AG04449 (cell line): ENCODE measurements around the gene RER1.

Source experiments
- CTCF ChIA-PET: fragments of 350-600 bp; formaldehyde crosslinking; extraction: SDS; loops from one replicate; lab custom pipeline; 2021; ENCODE audit warnings: antibody characterized with exemption; lab: Yijun Ruan, JAX
- POLR2A ChIA-PET: fragments of 400-600, 350-600 bp; formaldehyde crosslinking; extraction: SDS; loops from one replicate; lab custom pipeline; 2020; ENCODE audit warnings: antibody characterized with exemption, inconsistent platforms; lab: Yijun Ruan, JAX
- DNase-seq: peaks from one replicate; pipeline ENCODE4 v3.0.0-alpha.2; 2010; ENCODE audit warnings: low read depth, low spot score
- H3K4me3 ChIP-seq: 2 replicates; pipeline ENCODE4 v1.5.1; 2011; ENCODE audit warnings: low read depth, mild to moderate bottlenecking, control low read depth, low read length
- TF ChIP-seq, protein P1 (sequence below): IDR thresholded peaks from one replicate; pipeline ENCODE4 v1.5.1; 2011; ENCODE audit warnings: mild to moderate bottlenecking, moderate library complexity, low read length, control low read depth, inconsistent platforms; ENCODE audit not compliant: insufficient read depth; ENCODE audit errors: missing control alignments

Gene RER1

DNA sequence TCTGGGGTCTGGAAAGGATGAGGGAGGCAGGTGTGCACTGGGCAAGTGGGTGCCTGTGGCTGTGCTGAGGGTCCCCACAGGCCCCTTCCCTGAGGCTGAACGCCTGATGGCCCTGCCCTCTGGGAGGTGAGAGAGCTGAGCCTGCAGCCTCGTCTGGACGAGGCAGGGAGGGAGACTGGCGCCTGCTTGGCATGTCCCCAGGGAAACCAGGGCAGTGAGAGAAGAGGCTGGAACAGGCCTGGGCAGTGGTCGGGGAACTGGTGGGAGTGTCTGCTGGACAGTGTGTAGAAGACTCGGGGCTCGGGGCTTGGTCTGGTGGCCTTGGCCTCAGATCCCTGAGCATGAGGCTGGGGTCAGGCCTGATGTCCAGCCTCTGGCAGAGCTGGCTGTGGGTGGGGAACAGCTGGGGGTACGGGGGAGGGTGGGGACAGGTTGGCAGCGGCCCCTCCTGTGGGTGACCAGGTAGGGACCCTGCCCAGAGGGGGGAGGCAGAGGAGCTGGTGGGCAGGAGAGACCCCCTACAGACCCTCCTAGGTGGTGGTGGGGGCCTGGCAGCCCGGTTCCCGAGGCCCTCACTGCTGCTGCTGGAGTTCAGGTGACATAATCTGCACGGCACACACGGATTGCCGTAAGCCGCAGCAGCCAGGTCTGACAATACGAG lies 53.7 kb downstream of the RER1 start:
- H3K4me3 ChIP-seq = no peak overlapping the region
- no peak for DNase-seq
- ChIA-PET CTCF (interaction anchor here (0.8 to 1.2 kb wide), 2 partner anchors 11 to 102 kb away, joined by 3 read pairs; no protein-coding TSS in a partner anchor), POLR2A (no interaction called here)
- TF ChIP-seq, protein P1, sequence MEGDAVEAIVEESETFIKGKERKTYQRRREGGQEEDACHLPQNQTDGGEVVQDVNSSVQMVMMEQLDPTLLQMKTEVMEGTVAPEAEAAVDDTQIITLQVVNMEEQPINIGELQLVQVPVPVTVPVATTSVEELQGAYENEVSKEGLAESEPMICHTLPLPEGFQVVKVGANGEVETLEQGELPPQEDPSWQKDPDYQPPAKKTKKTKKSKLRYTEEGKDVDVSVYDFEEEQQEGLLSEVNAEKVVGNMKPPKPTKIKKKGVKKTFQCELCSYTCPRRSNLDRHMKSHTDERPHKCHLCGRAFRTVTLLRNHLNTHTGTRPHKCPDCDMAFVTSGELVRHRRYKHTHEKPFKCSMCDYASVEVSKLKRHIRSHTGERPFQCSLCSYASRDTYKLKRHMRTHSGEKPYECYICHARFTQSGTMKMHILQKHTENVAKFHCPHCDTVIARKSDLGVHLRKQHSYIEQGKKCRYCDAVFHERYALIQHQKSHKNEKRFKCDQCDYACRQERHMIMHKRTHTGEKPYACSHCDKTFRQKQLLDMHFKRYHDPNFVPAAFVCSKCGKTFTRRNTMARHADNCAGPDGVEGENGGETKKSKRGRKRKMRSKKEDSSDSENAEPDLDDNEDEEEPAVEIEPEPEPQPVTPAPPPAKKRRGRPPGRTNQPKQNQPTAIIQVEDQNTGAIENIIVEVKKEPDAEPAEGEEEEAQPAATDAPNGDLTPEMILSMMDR = no peak

DNA sequence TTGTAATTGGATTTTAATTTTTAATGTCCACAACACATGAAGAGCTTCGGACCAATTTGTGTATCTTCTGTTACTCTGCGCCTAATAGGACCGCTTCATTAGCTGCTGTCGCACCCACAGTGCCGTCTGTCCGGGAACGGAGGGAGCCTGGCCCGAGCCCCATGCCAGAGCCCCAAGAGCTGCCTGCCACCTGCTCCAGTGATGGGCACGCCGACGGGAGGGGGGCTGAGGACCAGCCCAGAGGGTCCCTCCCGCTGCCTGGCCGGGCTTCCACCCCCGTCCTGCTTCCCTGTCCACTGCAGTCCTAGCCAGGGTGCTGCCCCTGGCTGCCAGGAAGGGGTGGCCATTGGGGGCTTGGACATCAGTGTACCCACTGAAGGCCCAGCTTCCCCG lies 54.2 kb downstream of the RER1 start:
- H3K4me3 ChIP-seq = no peak overlapping the region
- ChIA-PET POLR2A (no interaction called here), CTCF (interaction anchor here (0.8 to 1.7 kb wide), 3 partner anchors 11 to 101 kb away, joined by 3 to 4 read pairs (median 3); no protein-coding TSS in a partner anchor)
- DNase-seq = no peak
- TF ChIP-seq, protein P1 = no peak

DNA sequence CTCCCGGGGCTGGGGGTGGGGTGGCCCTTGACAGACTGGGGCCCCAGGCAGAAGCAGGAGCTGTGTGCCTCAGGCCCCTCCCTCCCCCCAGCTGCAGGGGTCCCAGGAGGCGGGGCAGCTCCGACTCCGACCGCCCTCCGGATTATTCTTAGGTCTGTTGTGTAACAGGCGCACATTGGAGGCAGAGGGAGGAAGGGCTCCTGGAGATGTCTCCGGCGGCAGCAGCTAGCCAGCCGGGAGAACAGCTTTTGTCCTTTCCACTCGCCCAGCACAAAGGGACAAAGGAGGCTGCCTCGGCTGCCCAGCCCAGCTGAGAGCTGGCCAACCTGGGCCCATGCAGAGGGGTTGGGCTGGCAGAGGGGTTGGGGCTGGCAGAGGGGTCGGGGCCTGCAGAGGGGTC lies 54.8 kb downstream of the RER1 start:
- H3K4me3 ChIP-seq = no peak overlapping the region
- POLR2A ChIA-PET = no interaction called here

GRCh38 chr1:2446861-2447260 lies 55.2 kb downstream of the RER1 start:
- no peak overlapping the region for H3K4me3 ChIP-seq
- TF ChIP-seq, protein P1 = no peak
- POLR2A ChIA-PET = no interaction called here
- DNase-seq = no peak
- CTCF ChIA-PET = interaction anchor here (1.3 to 1.7 kb wide), 2 partner anchors 32 to 102 kb away, joined by 3 to 4 read pairs; no protein-coding TSS in a partner anchor

More for the DNA sequence above, 54.8 kb downstream of the RER1 start:
- TF ChIP-seq, protein P1 = no peak
- no peak for DNase-seq
- CTCF ChIA-PET = interaction anchor here (1.2 to 1.7 kb wide), 3 partner anchors 32 to 102 kb away, joined by 3 to 4 read pairs (median 3); no protein-coding TSS in a partner anchor

GRCh38 chr1:2447276-2448097 lies 55.8 kb downstream of the RER1 start:
- DNase-seq = no peak
- ChIA-PET POLR2A (no interaction called here), CTCF (interaction anchor here (1.3 to 1.7 kb wide), 2 partner anchors 33 to 101 kb away, joined by 3 to 4 read pairs; no protein-coding TSS in a partner anchor)
- TF ChIP-seq, protein P1 = no peak
- H3K4me3 ChIP-seq = no peak overlapping the region

DNA sequence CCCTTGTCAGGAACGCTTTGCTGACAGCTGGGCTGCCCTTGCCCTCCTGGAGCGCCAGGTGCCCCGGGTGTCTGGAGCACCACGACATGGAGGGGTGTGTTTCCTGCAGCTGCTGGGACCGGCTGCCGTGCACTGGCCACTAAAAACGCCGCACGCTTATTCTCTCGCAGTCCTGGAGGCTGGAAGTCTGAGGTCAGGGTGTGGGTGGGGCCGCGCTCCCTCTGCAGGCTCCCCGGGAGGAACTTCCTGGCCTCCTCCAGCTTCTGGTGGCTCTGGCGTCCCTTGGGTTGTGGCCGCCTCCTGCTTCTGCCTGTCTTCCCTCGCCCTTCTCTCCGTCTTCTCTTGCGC lies 56.4 kb downstream of the RER1 start:
- no peak for DNase-seq
- TF ChIP-seq, protein P1 = no peak
- H3K4me3 ChIP-seq = no peak overlapping the region
- ChIA-PET CTCF (no interaction called here), POLR2A (no interaction called here)
